DOHH2 (cell line): ENCODE results near the gene SCN5A.

ENCODE experiments used
- H3F3A ChIP-seq: fragments of 200-600 bp; sonication (generic), shearing (Covaris generic); 2 replicates; pipeline ENCODE4 v1.6.0; 2016; ENCODE audit warnings: antibody characterized with exemption, mild to moderate bottlenecking; ENCODE audit not compliant: control insufficient read depth, insufficient read depth
- H3K27ac ChIP-seq: fragments of 200-600 bp; sonication (generic); 2 replicates; pipeline ENCODE4 v1.5.1; 2014; ENCODE audit warnings: low read depth, mild to moderate bottlenecking, low read length, moderate library complexity
- H3K27me3 ChIP-seq: fragments of 200-600 bp; sonication (generic); 2 replicates; pipeline ENCODE4 v1.6.1; 2014; ENCODE audit warnings: mild to moderate bottlenecking, low read length, mixed read lengths; ENCODE audit not compliant: control insufficient read depth
- H3K36me3 ChIP-seq: fragments of 200-600 bp; sonication (generic); 2 replicates; pipeline ENCODE4 v1.6.1; 2014; ENCODE audit warnings: mild to moderate bottlenecking, low read length, moderate library complexity, mixed read lengths; ENCODE audit not compliant: control insufficient read depth
- H3K4me1 ChIP-seq: fragments of 200-600 bp; sonication (generic); 2 replicates; pipeline ENCODE4 v1.6.1; 2014; ENCODE audit warnings: mild to moderate bottlenecking, low read length, mixed read lengths; ENCODE audit not compliant: control insufficient read depth
- H3K4me2 ChIP-seq: fragments of 200-600 bp; sonication (generic); 2 replicates; pipeline ENCODE4 v1.6.0; 2014; ENCODE audit warnings: mild to moderate bottlenecking, low read length, moderate library complexity
- H3K4me3 ChIP-seq: fragments of 200-600 bp; sonication (generic); 2 replicates; pipeline ENCODE4 v1.5.1; 2014; ENCODE audit warnings: mild to moderate bottlenecking, low read length, mixed read lengths
- H3K79me2 ChIP-seq: fragments of 200-600 bp; sonication (generic); 2 replicates; pipeline ENCODE4 v1.6.1; 2014; ENCODE audit warnings: mild to moderate bottlenecking, low read length, mixed read lengths; ENCODE audit not compliant: control insufficient read depth
- H3K9me2 ChIP-seq: fragments of 200-600 bp; sonication (generic); replicated peaks from 2 replicates; pipeline ENCODE4 v1.6.1; 2014; ENCODE audit warnings: mild to moderate bottlenecking, low read length, mixed read lengths; ENCODE audit not compliant: control insufficient read depth
- H3K9me3 ChIP-seq: fragments of 200-600 bp; sonication (generic); 2 replicates; pipeline ENCODE4 v1.6.1; 2014; ENCODE audit warnings: antibody characterized with exemption, low read length, mixed read lengths; ENCODE audit not compliant: control insufficient read depth, insufficient read depth
- H4K20me1 ChIP-seq: fragments of 200-600 bp; sonication (generic); 2 replicates; pipeline ENCODE4 v1.6.0; 2014; ENCODE audit warnings: low read depth, mild to moderate bottlenecking, antibody characterized with exemption, low read length, moderate library complexity; ENCODE audit not compliant: control insufficient read depth, insufficient read depth
- EZH2phosphoT487 ChIP-seq: fragments of 200-600 bp; sonication (generic); IDR thresholded peaks from 2 replicates; pipeline ENCODE4 v1.6.1; 2017; ENCODE audit warnings: borderline replicate concordance, mild to moderate bottlenecking, antibody characterized with exemption, low read length, moderate library complexity, mixed read lengths
- TF ChIP-seq, protein P1 (sequence below): fragments of 200-600 bp; sonication (generic); IDR thresholded peaks from one replicate; pipeline ENCODE4 v1.5.1; 2014; ENCODE audit warnings: antibody characterized with exemption, mild to moderate bottlenecking, low read depth, low read length; ENCODE audit not compliant: poor library complexity, severe bottlenecking

The SCN5A gene

GRCh38 chr3:38611866-38612265, 37.6 kb downstream of the SCN5A start:
- Histone ChIP-seq H4K20me1 (no peaks in the 10 kb centered on the region), H3K27ac (no peak overlapping the region), H3K79me2 (no peaks in the 10 kb centered on the region), H3K4me1 (no peaks in the 10 kb centered on the region), H3K36me3 (no peaks in the 10 kb centered on the region), H3K27me3 (no peaks in the 10 kb centered on the region), H3K9me2 (no peaks in the 10 kb centered on the region), H3F3A (no peaks in the 10 kb centered on the region), H3K4me2 (no peak overlapping the region), H3K9me3 (no peaks in the 10 kb centered on the region), H3K4me3 (no peak overlapping the region)
- TF ChIP-seq, protein P1, sequence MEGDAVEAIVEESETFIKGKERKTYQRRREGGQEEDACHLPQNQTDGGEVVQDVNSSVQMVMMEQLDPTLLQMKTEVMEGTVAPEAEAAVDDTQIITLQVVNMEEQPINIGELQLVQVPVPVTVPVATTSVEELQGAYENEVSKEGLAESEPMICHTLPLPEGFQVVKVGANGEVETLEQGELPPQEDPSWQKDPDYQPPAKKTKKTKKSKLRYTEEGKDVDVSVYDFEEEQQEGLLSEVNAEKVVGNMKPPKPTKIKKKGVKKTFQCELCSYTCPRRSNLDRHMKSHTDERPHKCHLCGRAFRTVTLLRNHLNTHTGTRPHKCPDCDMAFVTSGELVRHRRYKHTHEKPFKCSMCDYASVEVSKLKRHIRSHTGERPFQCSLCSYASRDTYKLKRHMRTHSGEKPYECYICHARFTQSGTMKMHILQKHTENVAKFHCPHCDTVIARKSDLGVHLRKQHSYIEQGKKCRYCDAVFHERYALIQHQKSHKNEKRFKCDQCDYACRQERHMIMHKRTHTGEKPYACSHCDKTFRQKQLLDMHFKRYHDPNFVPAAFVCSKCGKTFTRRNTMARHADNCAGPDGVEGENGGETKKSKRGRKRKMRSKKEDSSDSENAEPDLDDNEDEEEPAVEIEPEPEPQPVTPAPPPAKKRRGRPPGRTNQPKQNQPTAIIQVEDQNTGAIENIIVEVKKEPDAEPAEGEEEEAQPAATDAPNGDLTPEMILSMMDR, result no peak
- TF ChIP-seq EZH2phosphoT487, result no peak

DNA sequence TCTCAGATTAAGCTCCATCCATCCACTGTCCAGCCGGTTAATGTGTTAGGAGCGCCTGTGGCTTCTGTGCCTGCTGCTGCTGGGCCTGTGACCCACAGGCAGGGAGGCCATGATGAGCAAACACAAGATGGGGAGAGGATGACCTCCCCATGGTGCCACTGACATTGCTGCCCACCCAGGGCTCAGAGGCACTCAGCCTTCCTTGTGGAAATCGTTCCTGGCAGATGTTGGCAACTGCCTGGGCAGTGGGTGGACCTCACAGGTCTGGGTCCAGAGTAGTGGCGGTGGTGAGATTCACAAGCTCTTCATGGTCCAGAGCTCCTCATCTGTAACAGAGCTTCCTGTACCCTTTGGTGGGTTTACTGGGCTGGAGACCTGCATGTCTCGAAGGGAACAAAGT, 38.6 kb downstream of the SCN5A start:
- Histone ChIP-seq H3K27me3 (no peaks in the 10 kb centered on the region), H3K9me2 (no peaks in the 10 kb centered on the region), H4K20me1 (no peaks in the 10 kb centered on the region), H3K27ac (no peak overlapping the region), H3K79me2 (no peaks in the 10 kb centered on the region), H3K4me1 (no peaks in the 10 kb centered on the region), H3K4me2 (no peak overlapping the region), H3F3A (no peaks in the 10 kb centered on the region), H3K9me3 (no peaks in the 10 kb centered on the region), H3K36me3 (no peaks in the 10 kb centered on the region), H3K4me3 (no peak overlapping the region)
- no peak for TF ChIP-seq EZH2phosphoT487
- TF ChIP-seq, protein P1, result no peak

DNA sequence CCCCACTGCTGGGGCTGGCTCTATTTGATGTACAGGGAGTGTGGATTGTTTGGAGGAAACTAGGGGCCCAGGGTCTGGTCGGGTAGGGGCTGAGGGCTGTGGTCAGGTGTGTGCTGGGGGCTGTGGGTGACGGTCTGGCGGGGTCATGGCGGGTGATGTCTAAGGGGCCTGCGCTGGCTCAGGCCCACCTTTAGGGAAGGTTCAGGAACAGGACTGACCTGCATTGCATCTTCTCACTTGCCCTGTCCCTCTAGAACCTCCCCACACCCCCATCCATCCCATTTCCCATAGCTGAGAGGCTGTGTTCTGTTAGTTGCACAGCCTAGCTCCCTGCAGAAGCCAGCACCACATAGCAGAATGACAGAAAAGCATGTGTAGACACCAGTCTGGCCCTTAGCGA, 39.1 kb downstream of the SCN5A start:
- no peaks in the 10 kb centered on the region for H3K36me3 ChIP-seq
- H4K20me1 ChIP-seq, result no peaks in the 10 kb centered on the region
- no peaks in the 10 kb centered on the region for H3K9me2 ChIP-seq
- H3K9me3 ChIP-seq, result no peaks in the 10 kb centered on the region
- H3K4me1 ChIP-seq, result no peaks in the 10 kb centered on the region
- no peak overlapping the region for H3K4me3 ChIP-seq
- TF ChIP-seq, protein P1, result no peak
- TF ChIP-seq EZH2phosphoT487, result no peak
- no peak overlapping the region for H3K4me2 ChIP-seq
- no peaks in the 10 kb centered on the region for H3K27me3 ChIP-seq
- H3K79me2 ChIP-seq, result no peaks in the 10 kb centered on the region
- H3F3A ChIP-seq, result no peaks in the 10 kb centered on the region
- no peak overlapping the region for H3K27ac ChIP-seq
